HepG2 (cell line): ENCODE measurements around the gene SPACDR. TPM values are rescaled to one million over a fixed set of nuclear protein-coding genes. Genes with fewer than 3 reads are reported as not detected.
A peak's percentile ranks its signal among the peaks of the same experiment; 100 is the strongest.

Experiments
- BCL6 ChIP-seq: IDR thresholded peaks from 2 replicates; pipeline ENCODE4 v1.6.1; 2016; ENCODE audit warnings: missing genetic modification reagents, missing compliant biosample characterization
- DMAP1 ChIP-seq: IDR thresholded peaks from 2 replicates; pipeline ENCODE4 v1.6.1; 2016
- GFI1 ChIP-seq: sonication (generic); formaldehyde crosslinking; IDR thresholded peaks from 2 replicates; pipeline ENCODE4 v1.5.0; 2020; ENCODE audit warnings: missing genetic modification reagents, mild to moderate bottlenecking, borderline replicate concordance
- NFATC3 ChIP-seq: sonication (generic); formaldehyde crosslinking; IDR thresholded peaks from 2 replicates; pipeline ENCODE4 v1.5.1; 2020; ENCODE audit warnings: mild to moderate bottlenecking, missing genetic modification reagents
- NFKBIZ ChIP-seq: IDR thresholded peaks from 2 replicates; pipeline ENCODE4 v1.6.1; 2018; ENCODE audit warnings: missing genetic modification reagents, missing compliant biosample characterization
- RBFOX2 ChIP-seq: fragments of 200-400 bp; formaldehyde crosslinking; IDR thresholded peaks from 2 replicates; pipeline ENCODE4 v1.6.1; 2017; ENCODE audit warnings: low read depth, mild to moderate bottlenecking, low read length
- SOX13 ChIP-seq, 3 experiments: fragments of 450-650 bp in 1 of 3; sonication (generic) in 1 of 3; formaldehyde crosslinking in 1 of 3; IDR thresholded peaks in 2 of 3; conservative IDR thresholded peaks in 1 of 3; 2 replicates each; pipeline versions ENCODE4 v1.5.0 to v1.6.1; 2016 to 2020; ENCODE audit warnings: antibody characterized with exemption in 1 of 3, mild to moderate bottlenecking in 1 of 3, missing compliant biosample characterization in 1 of 3, missing genetic modification reagents in 1 of 3, moderate library complexity in 1 of 3
- TARDBP ChIP-seq: sonication (generic); formaldehyde crosslinking; IDR thresholded peaks from 2 replicates; pipeline ENCODE4 v1.8.0; 2022; ENCODE audit warnings: mild to moderate bottlenecking, missing genetic modification reagents
- ZIK1 ChIP-seq: sonication (generic); formaldehyde crosslinking; IDR thresholded peaks from 2 replicates; pipeline ENCODE4 v1.5.0; 2020; ENCODE audit warnings: mild to moderate bottlenecking, low read depth, missing genetic modification reagents, borderline replicate concordance
- ZNF121 ChIP-seq: sonication (generic); formaldehyde crosslinking; IDR thresholded peaks from 2 replicates; pipeline ENCODE4 v1.5.0; 2020; ENCODE audit warnings: mild to moderate bottlenecking, missing genetic modification reagents
- ZNF230 ChIP-seq: sonication (generic); formaldehyde crosslinking; IDR thresholded peaks from 2 replicates; pipeline ENCODE4 v1.4.0; 2020; ENCODE audit warnings: mild to moderate bottlenecking, missing genetic modification reagents
- ZNF749 ChIP-seq: sonication (generic); formaldehyde crosslinking; IDR thresholded peaks from 2 replicates; pipeline ENCODE4 v1.8.0; 2022; ENCODE audit warnings: mild to moderate bottlenecking, missing genetic modification reagents, moderate library complexity, borderline replicate concordance
- polyA plus RNA-seq, 8 experiments: library from polyadenylated mRNA; depleted of rRNA in 3 of 8; stranded (reverse) in 7 of 8; unstranded in 1 of 8; fragments of >200 nt; fragmentation: Illumina TruSeq in 4 of 8; extraction: Trizol in 4 of 8; gene quantifications; 2 replicates each; pipeline versions ENCODE4 v1.2.1 to v1.2.3, GENCODE V29; 2011 to 2016; ENCODE audit warnings: low read depth in 4 of 8, missing spikeins in 1 of 8, mixed read lengths in 1 of 8; ENCODE audit not compliant: insufficient read depth in 1 of 8
- total RNA-seq, 5 experiments: library from RNA; depleted of rRNA; stranded (reverse); fragments of >200 nt; fragmentation: Illumina TruSeq; extraction: Trizol; gene quantifications; 2 replicates each; pipeline ENCODE4 v1.2.3, GENCODE V29; 2016; ENCODE audit warnings: low read depth in 1 of 5
- TF ChIP-seq, protein P1 (sequence below): sonication (generic); formaldehyde crosslinking; IDR thresholded peaks from 2 replicates; pipeline ENCODE4 v1.5.1; 2020; ENCODE audit warnings: missing genetic modification reagents, mild to moderate bottlenecking, borderline replicate concordance
- TF ChIP-seq, protein P2 (sequence below): IDR thresholded peaks from 2 replicates; pipeline ENCODE4 v1.6.1; 2016; ENCODE audit warnings: low read depth, control low read depth
- TF ChIP-seq, protein P3 (sequence below): sonication (generic); formaldehyde crosslinking; IDR thresholded peaks from 2 replicates; pipeline ENCODE4 v1.4.0; 2020; ENCODE audit warnings: missing genetic modification reagents, borderline replicate concordance
- TF ChIP-seq, protein P4 (sequence below): IDR thresholded peaks from 2 replicates; pipeline ENCODE4 v1.6.1; 2016; ENCODE audit warnings: low read depth, borderline replicate concordance
- TF ChIP-seq, protein P5 (sequence below): sonication (generic); formaldehyde crosslinking; IDR thresholded peaks from 2 replicates; pipeline ENCODE4 v1.5.1; 2020; ENCODE audit warnings: missing genetic modification reagents, mild to moderate bottlenecking, borderline replicate concordance
- TF ChIP-seq, protein P6 (sequence below): sonication (generic); formaldehyde crosslinking; IDR thresholded peaks from 2 replicates; pipeline ENCODE4 v1.5.0; 2020; ENCODE audit warnings: missing genetic modification reagents

The SPACDR gene
- total and polyA plus RNA-seq, 2 of the 13 experiments (the other 11 are each of a cell fraction or from before 2014, with no cell fraction given), result 0.41 TPM; not detected in 1

DNA sequence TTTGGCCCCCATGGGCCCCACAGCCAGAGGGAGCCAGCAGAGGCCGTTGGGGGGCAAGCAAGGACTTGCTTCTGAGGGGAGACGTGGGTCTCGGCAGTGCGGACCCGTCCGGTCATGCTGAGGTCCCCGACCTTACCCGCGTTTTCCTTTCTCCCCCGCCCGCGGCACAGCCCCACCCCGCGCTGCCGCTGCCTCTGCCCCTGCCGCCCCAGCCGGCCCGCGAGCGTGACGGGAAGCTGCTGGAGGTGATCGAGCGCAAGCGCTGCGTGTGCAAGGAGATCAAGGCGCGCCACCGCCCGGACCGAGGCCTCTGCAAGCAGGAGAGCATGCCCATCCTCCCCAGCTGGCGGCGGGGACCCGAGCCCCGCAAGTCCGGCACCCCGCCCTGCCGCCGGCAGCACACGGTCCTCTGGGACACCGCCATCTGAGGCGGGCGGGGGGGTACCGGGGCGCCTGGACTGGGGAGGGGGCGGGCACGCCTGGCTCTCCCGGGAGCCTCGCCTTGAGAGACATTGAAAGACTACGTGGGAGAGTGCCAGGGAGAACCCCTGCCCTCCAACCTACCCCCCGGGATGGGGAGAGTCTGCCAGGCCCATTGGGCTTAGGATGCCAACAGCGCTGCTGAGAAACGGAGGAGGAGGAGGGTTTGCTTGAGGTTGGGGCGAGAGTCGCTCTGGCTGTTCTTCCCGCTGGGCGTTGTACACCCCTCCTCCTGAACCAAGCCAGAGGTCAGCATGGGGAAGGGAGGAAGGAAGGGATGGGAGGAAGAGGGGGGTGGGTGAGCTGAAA, 29.6 kb upstream of the SPACDR start (continued):
- TF ChIP-seq, protein P1, sequence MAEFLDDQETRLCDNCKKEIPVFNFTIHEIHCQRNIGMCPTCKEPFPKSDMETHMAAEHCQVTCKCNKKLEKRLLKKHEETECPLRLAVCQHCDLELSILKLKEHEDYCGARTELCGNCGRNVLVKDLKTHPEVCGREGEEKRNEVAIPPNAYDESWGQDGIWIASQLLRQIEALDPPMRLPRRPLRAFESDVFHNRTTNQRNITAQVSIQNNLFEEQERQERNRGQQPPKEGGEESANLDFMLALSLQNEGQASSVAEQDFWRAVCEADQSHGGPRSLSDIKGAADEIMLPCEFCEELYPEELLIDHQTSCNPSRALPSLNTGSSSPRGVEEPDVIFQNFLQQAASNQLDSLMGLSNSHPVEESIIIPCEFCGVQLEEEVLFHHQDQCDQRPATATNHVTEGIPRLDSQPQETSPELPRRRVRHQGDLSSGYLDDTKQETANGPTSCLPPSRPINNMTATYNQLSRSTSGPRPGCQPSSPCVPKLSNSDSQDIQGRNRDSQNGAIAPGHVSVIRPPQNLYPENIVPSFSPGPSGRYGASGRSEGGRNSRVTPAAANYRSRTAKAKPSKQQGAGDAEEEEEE (CRISPR knock-in tag), result no peak
- TF ChIP-seq BCL6 (peak; percentile 25), SOX13 (IDR thresholded peaks at IDR 0.05) (no peak), SOX13 (CRISPR knock-in tag; conservative IDR thresholded peaks at IDR 0.05 in 1 of 2, IDR thresholded peaks at IDR 0.05 in 1 of 2) (0 out of 4 replicates have a peak, but pooled peaks of 1 of the 2 experiments have one; percentile 22), NFKBIZ (no peak), ZNF749 (CRISPR knock-in tag) (no peak), ZIK1 (CRISPR knock-in tag) (no peak), GFI1 (CRISPR knock-in tag) (peak; percentile 68; the same call in 1 of the 2 replicates), RBFOX2 (peak; percentile 64), TARDBP (CRISPR knock-in tag) (0 out of 2 replicates have a peak, but pooled peaks have one; percentile 30), NFATC3 (CRISPR knock-in tag) (no peak), ZNF121 (CRISPR knock-in tag) (peak; percentile 48), DMAP1 (peak; percentile 43; the same call in 1 of the 2 replicates), ZNF230 (CRISPR knock-in tag) (no peak; the same call in 1 of the 2 replicates)
- TF ChIP-seq, protein P2, sequence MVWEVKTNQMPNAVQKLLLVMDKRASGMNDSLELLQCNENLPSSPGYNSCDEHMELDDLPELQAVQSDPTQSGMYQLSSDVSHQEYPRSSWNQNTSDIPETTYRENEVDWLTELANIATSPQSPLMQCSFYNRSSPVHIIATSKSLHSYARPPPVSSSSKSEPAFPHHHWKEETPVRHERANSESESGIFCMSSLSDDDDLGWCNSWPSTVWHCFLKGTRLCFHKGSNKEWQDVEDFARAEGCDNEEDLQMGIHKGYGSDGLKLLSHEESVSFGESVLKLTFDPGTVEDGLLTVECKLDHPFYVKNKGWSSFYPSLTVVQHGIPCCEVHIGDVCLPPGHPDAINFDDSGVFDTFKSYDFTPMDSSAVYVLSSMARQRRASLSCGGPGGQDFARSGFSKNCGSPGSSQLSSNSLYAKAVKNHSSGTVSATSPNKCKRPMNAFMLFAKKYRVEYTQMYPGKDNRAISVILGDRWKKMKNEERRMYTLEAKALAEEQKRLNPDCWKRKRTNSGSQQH, result no peak
- TF ChIP-seq, protein P3, sequence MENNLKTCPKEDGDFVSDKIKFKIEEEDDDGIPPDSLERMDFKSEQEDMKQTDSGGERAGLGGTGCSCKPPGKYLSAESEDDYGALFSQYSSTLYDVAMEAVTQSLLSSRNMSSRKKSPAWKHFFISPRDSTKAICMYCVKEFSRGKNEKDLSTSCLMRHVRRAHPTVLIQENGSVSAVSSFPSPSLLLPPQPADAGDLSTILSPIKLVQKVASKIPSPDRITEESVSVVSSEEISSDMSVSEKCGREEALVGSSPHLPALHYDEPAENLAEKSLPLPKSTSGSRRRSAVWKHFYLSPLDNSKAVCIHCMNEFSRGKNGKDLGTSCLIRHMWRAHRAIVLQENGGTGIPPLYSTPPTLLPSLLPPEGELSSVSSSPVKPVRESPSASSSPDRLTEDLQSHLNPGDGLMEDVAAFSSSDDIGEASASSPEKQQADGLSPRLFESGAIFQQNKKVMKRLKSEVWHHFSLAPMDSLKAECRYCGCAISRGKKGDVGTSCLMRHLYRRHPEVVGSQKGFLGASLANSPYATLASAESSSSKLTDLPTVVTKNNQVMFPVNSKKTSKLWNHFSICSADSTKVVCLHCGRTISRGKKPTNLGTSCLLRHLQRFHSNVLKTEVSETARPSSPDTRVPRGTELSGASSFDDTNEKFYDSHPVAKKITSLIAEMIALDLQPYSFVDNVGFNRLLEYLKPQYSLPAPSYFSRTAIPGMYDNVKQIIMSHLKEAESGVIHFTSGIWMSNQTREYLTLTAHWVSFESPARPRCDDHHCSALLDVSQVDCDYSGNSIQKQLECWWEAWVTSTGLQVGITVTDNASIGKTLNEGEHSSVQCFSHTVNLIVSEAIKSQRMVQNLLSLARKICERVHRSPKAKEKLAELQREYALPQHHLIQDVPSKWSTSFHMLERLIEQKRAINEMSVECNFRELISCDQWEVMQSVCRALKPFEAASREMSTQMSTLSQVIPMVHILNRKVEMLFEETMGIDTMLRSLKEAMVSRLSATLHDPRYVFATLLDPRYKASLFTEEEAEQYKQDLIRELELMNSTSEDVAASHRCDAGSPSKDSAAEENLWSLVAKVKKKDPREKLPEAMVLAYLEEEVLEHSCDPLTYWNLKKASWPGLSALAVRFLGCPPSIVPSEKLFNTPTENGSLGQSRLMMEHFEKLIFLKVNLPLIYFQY (CRISPR knock-in tag), result no peak
- TF ChIP-seq, protein P4, sequence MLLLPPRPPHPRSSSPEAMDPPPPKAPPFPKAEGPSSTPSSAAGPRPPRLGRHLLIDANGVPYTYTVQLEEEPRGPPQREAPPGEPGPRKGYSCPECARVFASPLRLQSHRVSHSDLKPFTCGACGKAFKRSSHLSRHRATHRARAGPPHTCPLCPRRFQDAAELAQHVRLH (CRISPR knock-in tag), result peak; percentile 67; the same call in 1 of the 2 replicates
- TF ChIP-seq, protein P5, sequence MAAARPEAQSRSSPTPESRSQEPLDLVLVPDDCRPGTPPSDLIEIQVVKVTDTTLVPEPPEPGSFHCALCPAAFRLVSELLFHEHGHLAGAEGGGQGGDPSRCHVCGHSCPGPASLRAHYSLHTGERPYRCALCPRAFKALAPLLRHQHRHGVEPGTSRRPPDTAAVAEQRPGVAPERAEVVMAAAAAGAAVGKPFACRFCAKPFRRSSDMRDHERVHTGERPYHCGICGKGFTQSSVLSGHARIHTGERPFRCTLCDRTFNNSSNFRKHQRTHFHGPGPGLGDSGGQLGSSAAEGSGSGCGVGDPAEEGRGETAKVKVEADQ (CRISPR knock-in tag), result no peak
- TF ChIP-seq, protein P6, sequence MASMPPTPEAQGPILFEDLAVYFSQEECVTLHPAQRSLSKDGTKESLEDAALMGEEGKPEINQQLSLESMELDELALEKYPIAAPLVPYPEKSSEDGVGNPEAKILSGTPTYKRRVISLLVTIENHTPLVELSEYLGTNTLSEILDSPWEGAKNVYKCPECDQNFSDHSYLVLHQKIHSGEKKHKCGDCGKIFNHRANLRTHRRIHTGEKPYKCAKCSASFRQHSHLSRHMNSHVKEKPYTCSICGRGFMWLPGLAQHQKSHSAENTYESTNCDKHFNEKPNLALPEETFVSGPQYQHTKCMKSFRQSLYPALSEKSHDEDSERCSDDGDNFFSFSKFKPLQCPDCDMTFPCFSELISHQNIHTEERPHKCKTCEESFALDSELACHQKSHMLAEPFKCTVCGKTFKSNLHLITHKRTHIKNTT (CRISPR knock-in tag), result no peak
